ENCODE results near the gene OCA2.

GRCh38 chr15:27764339-27764738, 334.8 kb downstream of the OCA2 start:
- no peak for TF ChIP-seq POLR2AphosphoS5 (IDR thresholded peaks at IDR 0.05)
- TF ChIP-seq CTCF (IDR thresholded peaks at IDR 0.05) = no peak
- TF ChIP-seq EP300 (IDR thresholded peaks at IDR 0.05) = no peak
